ENCODE results near the gene PIM3.

PIM3 gene

GRCh38 chr22:49937758-49938564 lies 22.6 kb upstream of the PIM3 start:
- Histone ChIP-seq H4K8ac (ENCODE audit: low read length) (no peak overlapping the region), H2AFZ (ENCODE audit: low read depth, low read length) (no peak overlapping the region), H2AK5ac (ENCODE audit: low read length, severe bottlenecking) (no peak overlapping the region), H4K91ac (ENCODE audit: low read length) (peak overlapping the region; percentile 36), H3K9ac (ENCODE audit: low read length) (no peak overlapping the region), H2BK120ac (ENCODE audit: low read depth, low read length) (peak overlapping the region; percentile 42), H2BK12ac (ENCODE audit: low read length in 2 of 2) (peak overlapping the region; percentile 20 to 72), H3K4me2 (ENCODE audit: low read length, poor library complexity, severe bottlenecking) (no peak overlapping the region), H2BK5ac (ENCODE audit: low read depth, low read length, poor library complexity, severe bottlenecking) (no peak overlapping the region), H3K27me3 (ENCODE audit: control insufficient read depth in 1 of 2, insufficient read depth in 1 of 2, low read length in 2 of 2) (no peaks in the 10 kb centered on the region), H3K4me3 (ENCODE audit: insufficient read depth in 1 of 2, low read depth in 1 of 2, low read length in 2 of 2) (no peak overlapping the region), H3K4ac (ENCODE audit: low read depth in 1 of 2, low read length in 2 of 2) (peak overlapping the region in 1 of 2 experiments; percentile 20), H3K9me3 (ENCODE audit: control insufficient read depth, low read length) (no peaks in the 10 kb centered on the region), H3K27ac (ENCODE audit: low read length, poor library complexity, severe bottlenecking) (no peak overlapping the region), H3K4me1 (ENCODE audit: control insufficient read depth, insufficient read depth, low read depth, low read length) (peaks cover 34% of the 10 kb centered on the region), H3K18ac (ENCODE audit: low read depth in 1 of 2, low read length in 2 of 2) (peak overlapping the region in 1 of 2 experiments; percentile 51), H3K36me3 (ENCODE audit: control insufficient read depth in 1 of 2, insufficient read depth in 2 of 2, low read depth in 1 of 2, low read length in 2 of 2) (peaks cover 0 to 5% of the 10 kb centered on the region in 2 experiments), H3K79me1 (replicated peaks; ENCODE audit: low read length, poor library complexity, severe bottlenecking) (no peaks in the 10 kb centered on the region), H2BK15ac (ENCODE audit: low read depth, poor library complexity, severe bottlenecking) (peak overlapping the region; percentile 6), H3K23ac (ENCODE audit: low read length in 2 of 2) (no peak overlapping the region), H3K14ac (ENCODE audit: low read length in 2 of 2) (peak overlapping the region in 1 of 2 experiments; percentile 89)
- 83% methylated on average over 22 of the region's 27 CpGs for WGBS
- no peak for DNase-seq

- H3K79me1 ChIP-seq (replicated peaks; ENCODE audit: low read length, poor library complexity, severe bottlenecking) = no peaks in the 10 kb centered on the region
- peak overlapping the region in 1 of 2 experiments; percentile 10 for H3K4me3 ChIP-seq (ENCODE audit: insufficient read depth in 1 of 2, low read depth in 1 of 2, low read length in 2 of 2)
- no peak overlapping the region for H3K9ac ChIP-seq (ENCODE audit: low read length)
- H2BK120ac ChIP-seq (ENCODE audit: low read depth, low read length) = no peak overlapping the region
- no peaks in the 10 kb centered on the region for H3K9me3 ChIP-seq (ENCODE audit: control insufficient read depth, low read length)
- WGBS = 96% methylated on average over 19 of the region's 19 CpGs
- H2BK12ac ChIP-seq (ENCODE audit: low read length in 2 of 2) = no peak overlapping the region
- no peak overlapping the region for H3K27ac ChIP-seq (ENCODE audit: low read length, poor library complexity, severe bottlenecking)
- no peak overlapping the region for H2AK5ac ChIP-seq (ENCODE audit: low read length, severe bottlenecking)
- peaks cover 0 to 5% of the 10 kb centered on the region in 2 experiments for H3K36me3 ChIP-seq (ENCODE audit: control insufficient read depth in 1 of 2, insufficient read depth in 2 of 2, low read depth in 1 of 2, low read length in 2 of 2)
- no peak overlapping the region for H3K23ac ChIP-seq (ENCODE audit: low read length in 2 of 2)
- H4K8ac ChIP-seq (ENCODE audit: low read length) = no peak overlapping the region
- H3K27me3 ChIP-seq (ENCODE audit: control insufficient read depth in 1 of 2, insufficient read depth in 1 of 2, low read length in 2 of 2) = no peaks in the 10 kb centered on the region
- peaks cover 34% of the 10 kb centered on the region for H3K4me1 ChIP-seq (ENCODE audit: control insufficient read depth, insufficient read depth, low read depth, low read length)
- no peak overlapping the region for H3K4me2 ChIP-seq (ENCODE audit: low read length, poor library complexity, severe bottlenecking)
- no peak overlapping the region for H2BK5ac ChIP-seq (ENCODE audit: low read depth, low read length, poor library complexity, severe bottlenecking)
- H2AFZ ChIP-seq (ENCODE audit: low read depth, low read length) = no peak overlapping the region
- H4K91ac ChIP-seq (ENCODE audit: low read length) = no peak overlapping the region
- no peak overlapping the region for H3K18ac ChIP-seq (ENCODE audit: low read depth in 1 of 2, low read length in 2 of 2)
- DNase-seq = no peak
- H3K4ac ChIP-seq (ENCODE audit: low read depth in 1 of 2, low read length in 2 of 2) = no peak overlapping the region
- no peak overlapping the region for H3K14ac ChIP-seq (ENCODE audit: low read length in 2 of 2)
- H2BK15ac ChIP-seq (ENCODE audit: low read depth, poor library complexity, severe bottlenecking) = peak overlapping the region; percentile 2
Observed at GRCh38 chr22:49938565-49939136, 21.9 kb upstream of the PIM3 start.

GRCh38 chr22:49941507-49942316 lies 18.9 kb upstream of the PIM3 start:
- no peak for DNase-seq
- Histone ChIP-seq H3K36me3 (ENCODE audit: control insufficient read depth in 1 of 2, insufficient read depth in 2 of 2, low read depth in 1 of 2, low read length in 2 of 2) (peaks cover 0 to 5% of the 10 kb centered on the region in 2 experiments), H3K9me3 (ENCODE audit: control insufficient read depth, low read length) (no peaks in the 10 kb centered on the region), H3K23ac (ENCODE audit: low read length in 2 of 2) (no peak overlapping the region), H4K8ac (ENCODE audit: low read length) (no peak overlapping the region), H2BK12ac (ENCODE audit: low read length in 2 of 2) (peak overlapping the region in 1 of 2 experiments; percentile 15), H2BK15ac (ENCODE audit: low read depth, poor library complexity, severe bottlenecking) (no peak overlapping the region), H2AK5ac (ENCODE audit: low read length, severe bottlenecking) (no peak overlapping the region), H3K4me3 (ENCODE audit: insufficient read depth in 1 of 2, low read depth in 1 of 2, low read length in 2 of 2) (no peak overlapping the region), H3K14ac (ENCODE audit: low read length in 2 of 2) (no peak overlapping the region), H3K18ac (ENCODE audit: low read depth in 1 of 2, low read length in 2 of 2) (no peak overlapping the region), H3K9ac (ENCODE audit: low read length) (no peak overlapping the region), H2BK120ac (ENCODE audit: low read depth, low read length) (no peak overlapping the region), H4K91ac (ENCODE audit: low read length) (no peak overlapping the region), H2BK5ac (ENCODE audit: low read depth, low read length, poor library complexity, severe bottlenecking) (no peak overlapping the region), H3K27me3 (ENCODE audit: control insufficient read depth in 1 of 2, insufficient read depth in 1 of 2, low read length in 2 of 2) (no peaks in the 10 kb centered on the region), H3K27ac (ENCODE audit: low read length, poor library complexity, severe bottlenecking) (no peak overlapping the region), H2AFZ (ENCODE audit: low read depth, low read length) (no peak overlapping the region), H3K4me1 (ENCODE audit: control insufficient read depth, insufficient read depth, low read depth, low read length) (peaks cover 13% of the 10 kb centered on the region), H3K4me2 (ENCODE audit: low read length, poor library complexity, severe bottlenecking) (no peak overlapping the region), H3K79me1 (replicated peaks; ENCODE audit: low read length, poor library complexity, severe bottlenecking) (no peaks in the 10 kb centered on the region), H3K4ac (ENCODE audit: low read depth in 1 of 2, low read length in 2 of 2) (no peak overlapping the region)
- 92% methylated on average over 17 of the region's 17 CpGs for WGBS

Measured in mesenchymal stem cell (in vitro differentiated cells and primary cell).